Panc1 (cell line): ENCODE data around the gene PREB. TPM values are rescaled to one million over a fixed set of nuclear protein-coding genes. Genes with fewer than 3 reads are reported as not detected.

ENCODE experiments used
- ATAC-seq: fragments of 200-7000 bp; cut with Tn5 transposase; 2 replicates; pipeline ENCODE4 v1.9.1; 2020; ENCODE audit warnings: mild to moderate bottlenecking, moderate library complexity
- BruUV-seq: library from RNA; stranded (reverse); fragments of 400-500 nt; replicated peaks from 2 replicates; lab custom pipeline; 2021; lab: Mats Ljungman, UMichigan
- CTCF ChIA-PET: fragments of 300-600 bp; sonication (Branson Sonifier 250); formaldehyde crosslinking; loops from one replicate; lab custom pipeline; 2022; ENCODE audit warnings: antibody characterized with exemption; lab: Charles Lee
- POLR2A ChIA-PET: fragments of 300-600 bp; sonication (Branson Sonifier 250); formaldehyde crosslinking; loops from one replicate; lab custom pipeline; 2022; ENCODE audit warnings: antibody characterized with exemption; lab: Charles Lee
- DNase-seq: peaks from one replicate; pipeline ENCODE4 v3.0.0-alpha.2; 2010; ENCODE audit warnings: low read depth, low spot score
- H3K27ac ChIP-seq: 2 replicates; pipeline ENCODE4 v1.5.1; 2011; ENCODE audit warnings: mild to moderate bottlenecking, low read length, inconsistent platforms
- H3K27me3 ChIP-seq: fragments of 200-500 bp; sonication (Bioruptor generic); 2 replicates; pipeline ENCODE4 v1.6.0; 2014; ENCODE audit warnings: low read length, inconsistent platforms; ENCODE audit not compliant: control insufficient read depth, insufficient read depth
- H3K36me3 ChIP-seq: fragments of 200-500 bp; sonication (Bioruptor generic); 2 replicates; pipeline ENCODE4 v1.5.1; 2014; ENCODE audit warnings: inconsistent platforms, mild to moderate bottlenecking, low read length, moderate library complexity; ENCODE audit not compliant: control insufficient read depth, insufficient read depth
- H3K4me1 ChIP-seq: 2 replicates; pipeline ENCODE4 v1.5.1; 2011; ENCODE audit warnings: inconsistent platforms, mild to moderate bottlenecking, low read length, moderate library complexity; ENCODE audit not compliant: control insufficient read depth, insufficient read depth
- H3K4me3 ChIP-seq, 2 experiments: 2 replicates each; pipeline ENCODE4 v1.5.1; 2011 to 2012; ENCODE audit warnings: low read depth in 2 of 2, low read length in 2 of 2, mild to moderate bottlenecking in 2 of 2, inconsistent platforms in 1 of 2, moderate library complexity in 1 of 2
- H3K9me3 ChIP-seq: fragments of 200-500 bp; sonication (Bioruptor generic); 2 replicates; pipeline ENCODE4 v1.5.1; 2014; ENCODE audit warnings: low read depth, mild to moderate bottlenecking, inconsistent platforms, low read length, moderate library complexity; ENCODE audit not compliant: control insufficient read depth, insufficient read depth
- CTCF ChIP-seq: fragments of 450-650 bp; IDR thresholded peaks from 2 replicates; pipeline ENCODE4 v1.5.1; 2017; ENCODE audit warnings: mild to moderate bottlenecking
- POLR2AphosphoS5 ChIP-seq: IDR thresholded peaks from 2 replicates; pipeline ENCODE4 v1.6.1; 2012; ENCODE audit warnings: mild to moderate bottlenecking, low read depth, low read length, moderate library complexity
- REST ChIP-seq, 2 experiments: IDR thresholded peaks; 2 replicates each; pipeline ENCODE4 v1.6.1; 2011 to 2012; ENCODE audit warnings: low read depth in 2 of 2, control low read depth in 1 of 2, low read length in 1 of 2, mild to moderate bottlenecking in 1 of 2, moderate library complexity in 1 of 2; ENCODE audit not compliant: insufficient read depth in 1 of 2
- SIN3A ChIP-seq: IDR thresholded peaks from 2 replicates; pipeline ENCODE4 v1.6.1; 2012; ENCODE audit warnings: low read depth, mild to moderate bottlenecking, low read length, moderate library complexity, borderline replicate concordance; ENCODE audit not compliant: insufficient read depth
- TCF7L2 ChIP-seq: IDR thresholded peaks from 2 replicates; pipeline ENCODE4 v1.6.1; 2011; ENCODE audit warnings: mild to moderate bottlenecking, low read depth, low read length, inconsistent platforms
- in situ Hi-C: cut with HindIII; loops from 2 replicates; pipeline ENCODE4 v1.10.0; 2016; ENCODE audit warnings: low sequenced_read_pairs, low pct_unique_long_range_greater_than_20kb
- intact Hi-C: fragments of 100-400 bp; cut with micrococcal nuclease; formaldehyde crosslinking; loops from one replicate; pipeline ENCODE4 v1.10.0; 2022; ENCODE audit not compliant: unreplicated experiment
- total RNA-seq: library from RNA; stranded (reverse); gene quantifications from one replicate; pipeline ENCODE4 v1.2.1, GENCODE V29; 2021; ENCODE audit not compliant: unreplicated experiment

PREB gene
- total RNA-seq, 1 experiment from 2014 or later = 60.9 TPM

- in situ Hi-C loops = no loop called here
These were observed 50.8 kb downstream of the PREB start for GRCh38 chr2:27083410-27084296.

GRCh38 chr2:27082773-27083409, 51.5 kb downstream of the PREB start:
- intact Hi-C loops (loop anchor here (10.0 kb wide), 1 partner anchor 118 kb away; no protein-coding TSS in a partner anchor), in situ Hi-C loops (no loop called here)
- no TSS peak for BruUV-seq
- H3K27me3 ChIP-seq = no peaks in the 10 kb centered on the region
- H3K27ac ChIP-seq = no peak overlapping the region
- no peaks in the 10 kb centered on the region for H3K9me3 ChIP-seq
- H3K4me1 ChIP-seq = peaks cover 7% of the 10 kb centered on the region
- ChIA-PET CTCF (no interaction called here), POLR2A (no interaction called here)
- TF ChIP-seq CTCF = no peak
- no peak for TF ChIP-seq TCF7L2
- no peak for TF ChIP-seq SIN3A
- TF ChIP-seq REST (IDR thresholded peaks at IDR 0.05; ENCODE audit: insufficient read depth in 1 of 2, low read depth in 2 of 2, low read length in 1 of 2) = no peak
- no peak for TF ChIP-seq POLR2AphosphoS5
- DNase-seq (no peak), ATAC-seq (no peak)
- no peak overlapping the region for H3K4me3 ChIP-seq
- H3K36me3 ChIP-seq = no peaks in the 10 kb centered on the region

More at GRCh38 chr2:27083410-27084296, 50.8 kb downstream of the PREB start:
- Histone ChIP-seq H3K9me3 (no peaks in the 10 kb centered on the region), H3K4me3 (no peak overlapping the region), H3K4me1 (peaks cover 7% of the 10 kb centered on the region), H3K27ac (no peak overlapping the region), H3K36me3 (no peaks in the 10 kb centered on the region), H3K27me3 (no peaks in the 10 kb centered on the region)
- BruUV-seq = no TSS peak
- POLR2A ChIA-PET = no interaction called here
- CTCF ChIA-PET = no interaction called here
- DNase-seq (no peak), ATAC-seq (no peak)
- no peak for TF ChIP-seq POLR2AphosphoS5
- no peak for TF ChIP-seq REST (IDR thresholded peaks at IDR 0.05; ENCODE audit: insufficient read depth in 1 of 2, low read depth in 2 of 2, low read length in 1 of 2)
- intact Hi-C loops = loop anchor here (10.0 kb wide), 1 partner anchor 119 kb away; no protein-coding TSS in a partner anchor
